Activated CD8-positive, alpha-beta memory T cell treated with anti-CD3 and anti-CD28 coated beads, Interleukin-2, amount 50 U/mL, for 4 hours (primary cell): Measurements from ENCODE around the gene DNAJA3.

Experiments used
- DNase-seq: peaks from one replicate; pipeline ENCODE4 v3.0.0-alpha.2; 2020

DNAJA3 gene

GRCh38 chr16:4425378-4426020 lies at the start of gene DNAJA3:
TSS of gene DNAJA3 (plus strand) at chr16:4425868. CDS start at chr16:4425882, 14 bp downstream.
- DNase-seq = peak; percentile 92

DNA sequence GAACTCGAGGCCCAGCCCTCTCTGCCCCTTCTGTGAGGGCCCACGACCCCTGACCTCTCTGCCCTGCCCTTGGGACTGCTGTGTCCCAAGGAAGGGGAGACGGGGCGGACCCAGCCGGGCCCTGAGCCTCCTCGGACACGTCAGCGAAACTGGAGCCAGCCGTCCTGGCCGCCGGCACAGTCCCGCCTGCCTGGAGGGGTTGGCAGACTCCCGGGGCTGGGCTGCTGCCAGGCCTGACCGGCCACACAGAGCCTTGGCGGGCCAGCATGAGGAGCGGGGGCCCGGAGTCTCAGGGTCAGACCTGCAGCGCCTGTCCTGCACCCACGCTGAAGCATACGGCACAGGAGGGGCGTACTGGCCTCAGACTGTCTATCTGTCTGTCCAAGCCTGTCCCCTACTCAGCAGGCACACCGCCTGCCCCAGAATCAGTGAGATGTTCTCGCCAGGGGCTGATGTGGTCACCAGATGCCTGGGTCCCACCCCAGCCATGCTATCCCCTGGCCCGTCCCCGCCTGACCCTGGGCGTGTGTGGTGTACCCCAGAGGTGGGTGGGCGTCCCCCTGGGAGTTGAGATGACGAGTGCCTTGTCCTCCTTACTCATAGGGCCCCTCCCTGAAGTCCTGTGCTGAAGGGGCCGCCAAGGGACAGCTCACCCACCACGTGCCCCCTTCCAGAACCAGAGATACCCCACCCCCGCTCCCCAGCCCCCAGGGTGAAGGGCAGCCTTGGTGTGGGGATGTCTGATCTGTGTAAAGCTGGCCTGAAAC lies 49.4 kb upstream of the DNAJA3 start:
- no peak for DNase-seq

GRCh38 chr16:4376893-4377572 lies 48.6 kb upstream of the DNAJA3 start:
- no peak for DNase-seq

DNA sequence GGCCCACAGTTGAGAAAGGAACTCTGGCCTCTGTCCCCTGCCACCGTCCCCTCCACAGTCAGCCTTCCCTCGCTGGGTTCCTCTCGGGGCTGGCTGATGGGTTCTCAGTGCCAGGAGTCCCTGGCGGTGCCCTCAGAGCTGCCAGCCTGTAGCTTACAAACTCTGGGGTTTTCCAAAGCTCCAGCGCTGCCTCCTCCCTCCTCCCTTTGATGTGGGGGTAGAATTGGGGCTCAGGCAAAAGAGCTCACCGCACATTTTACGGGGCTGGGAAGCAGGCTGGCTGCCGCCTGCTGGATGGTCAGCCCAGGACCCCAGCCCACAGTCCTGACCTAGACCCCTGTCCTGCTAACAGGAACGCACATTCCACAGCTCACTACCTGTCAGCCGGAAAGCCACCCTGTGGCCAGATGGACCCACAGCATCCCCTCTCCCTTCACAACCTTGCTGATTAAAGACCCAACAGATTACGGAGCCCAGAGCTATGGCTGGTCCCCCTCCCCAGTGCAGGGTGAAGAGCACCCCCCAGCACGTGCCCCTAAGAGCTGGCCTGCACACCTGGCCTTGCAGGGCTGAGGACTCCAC lies 48.0 kb upstream of the DNAJA3 start:
- DNase-seq = no peak

- no peak for DNase-seq
Observed at GRCh38 chr16:4378161-4378666, 47.5 kb upstream of the DNAJA3 start.

DNA sequence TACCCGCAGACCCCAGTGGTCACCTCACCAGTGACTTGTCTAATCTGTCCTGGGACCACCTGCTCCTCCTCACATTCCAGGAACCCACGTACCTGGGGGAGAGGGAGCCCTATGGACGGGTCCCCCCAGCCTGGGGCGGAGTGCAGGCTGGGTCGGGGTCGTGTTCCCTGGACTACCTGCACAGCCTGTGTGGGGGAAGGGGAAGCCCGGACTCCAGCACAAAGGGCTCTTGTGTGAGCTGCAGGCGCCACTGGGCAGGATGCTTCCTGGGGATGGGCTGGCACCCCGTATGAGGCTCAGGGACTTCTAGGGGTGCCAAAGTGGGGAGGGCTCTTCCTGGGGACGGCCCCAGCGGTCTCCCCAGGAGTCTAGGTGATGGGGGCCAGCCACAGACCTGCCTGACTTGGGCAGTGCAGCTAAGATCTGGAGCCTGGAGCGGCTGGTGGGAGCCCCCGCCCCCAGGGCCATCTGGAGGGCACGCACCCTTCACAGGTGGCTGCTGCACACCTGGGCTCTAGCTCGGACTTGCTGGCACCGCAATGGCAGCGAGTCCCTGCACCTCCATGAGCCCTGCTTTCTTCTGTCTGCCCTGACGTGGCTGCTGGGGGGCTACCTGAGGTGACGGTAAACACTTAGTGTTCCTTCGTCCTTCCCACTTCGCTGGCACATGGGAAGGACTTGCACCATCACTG lies 46.5 kb upstream of the DNAJA3 start:
- no peak for DNase-seq

DNA sequence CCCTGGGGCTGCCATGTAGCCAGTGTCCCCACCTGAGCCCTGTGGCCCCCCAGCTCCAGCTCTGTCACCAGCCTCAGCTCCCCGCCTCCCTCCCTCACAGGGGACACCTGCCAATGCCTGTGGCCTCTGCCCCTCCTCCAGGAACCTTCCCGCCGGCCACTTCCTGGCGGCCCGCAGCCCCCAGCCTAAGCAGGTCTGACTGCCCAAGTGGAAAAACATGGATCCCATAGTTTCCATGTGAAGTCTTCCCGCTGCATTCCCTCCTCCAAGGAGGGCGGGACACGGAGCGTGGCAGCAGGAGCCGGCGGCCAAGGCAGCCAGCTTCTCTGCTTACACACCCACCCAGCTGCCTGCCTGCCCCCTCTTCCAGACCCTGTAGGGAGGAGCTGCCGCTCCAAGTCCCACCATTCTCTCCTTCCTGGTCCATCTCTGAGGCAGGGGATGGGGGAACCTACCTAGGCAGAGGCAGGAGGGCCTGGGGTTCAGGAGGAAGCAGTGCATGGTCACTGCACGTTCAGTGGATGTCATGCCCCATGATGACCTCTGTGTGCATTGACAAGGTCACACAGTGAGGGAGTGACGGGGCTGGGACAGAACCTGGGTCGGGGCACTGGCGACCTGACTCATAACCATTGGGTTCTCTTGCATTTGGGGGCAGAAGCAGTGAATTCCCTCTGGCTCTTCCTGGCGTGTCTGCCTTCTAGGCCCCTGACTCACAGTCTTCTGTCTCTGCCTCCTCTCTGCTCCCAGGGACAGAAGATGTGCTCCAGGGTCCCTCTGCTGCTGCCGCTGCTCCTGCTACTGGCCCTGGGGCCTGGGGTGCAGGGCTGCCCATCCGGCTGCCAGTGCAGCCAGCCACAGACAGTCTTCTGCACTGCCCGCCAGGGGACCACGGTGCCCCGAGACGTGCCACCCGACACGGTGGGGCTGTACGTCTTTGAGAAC lies 45.3 kb upstream of the DNAJA3 start:
- no peak for DNase-seq

- no peak for DNase-seq
Observed at GRCh38 chr16:4381072-4381934, 44.4 kb upstream of the DNAJA3 start.

- no peak for DNase-seq
Observed at GRCh38 chr16:4381935-4382794, 43.5 kb upstream of the DNAJA3 start.

- DNase-seq = no peak
Observed at GRCh38 chr16:4382795-4383357, 42.8 kb upstream of the DNAJA3 start.

- no peak for DNase-seq
Observed at GRCh38 chr16:4383591-4384444, 41.9 kb upstream of the DNAJA3 start.

DNA sequence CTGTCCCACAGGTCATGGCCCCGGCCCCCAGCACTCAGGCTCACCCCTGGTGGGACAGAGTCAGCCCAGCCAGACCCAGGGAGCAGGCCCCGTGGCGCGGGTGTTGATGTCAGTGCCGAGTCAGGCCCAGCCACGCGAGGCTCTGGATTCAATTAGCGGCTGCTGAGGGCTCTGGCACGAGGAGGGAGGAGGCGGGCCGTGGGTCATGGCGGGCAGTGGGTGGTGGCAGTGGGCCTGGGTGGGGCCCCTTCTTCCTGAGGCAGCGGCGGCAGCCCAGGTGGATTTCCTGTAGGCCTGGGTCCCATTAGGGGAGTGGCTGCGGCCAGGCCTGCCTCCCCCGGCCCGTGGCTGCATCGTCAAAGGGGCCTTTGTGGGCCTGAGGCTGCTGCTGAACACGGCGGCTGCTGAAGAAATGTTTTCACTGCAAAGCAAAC lies 41.1 kb upstream of the DNAJA3 start:
- DNase-seq = no peak

DNA sequence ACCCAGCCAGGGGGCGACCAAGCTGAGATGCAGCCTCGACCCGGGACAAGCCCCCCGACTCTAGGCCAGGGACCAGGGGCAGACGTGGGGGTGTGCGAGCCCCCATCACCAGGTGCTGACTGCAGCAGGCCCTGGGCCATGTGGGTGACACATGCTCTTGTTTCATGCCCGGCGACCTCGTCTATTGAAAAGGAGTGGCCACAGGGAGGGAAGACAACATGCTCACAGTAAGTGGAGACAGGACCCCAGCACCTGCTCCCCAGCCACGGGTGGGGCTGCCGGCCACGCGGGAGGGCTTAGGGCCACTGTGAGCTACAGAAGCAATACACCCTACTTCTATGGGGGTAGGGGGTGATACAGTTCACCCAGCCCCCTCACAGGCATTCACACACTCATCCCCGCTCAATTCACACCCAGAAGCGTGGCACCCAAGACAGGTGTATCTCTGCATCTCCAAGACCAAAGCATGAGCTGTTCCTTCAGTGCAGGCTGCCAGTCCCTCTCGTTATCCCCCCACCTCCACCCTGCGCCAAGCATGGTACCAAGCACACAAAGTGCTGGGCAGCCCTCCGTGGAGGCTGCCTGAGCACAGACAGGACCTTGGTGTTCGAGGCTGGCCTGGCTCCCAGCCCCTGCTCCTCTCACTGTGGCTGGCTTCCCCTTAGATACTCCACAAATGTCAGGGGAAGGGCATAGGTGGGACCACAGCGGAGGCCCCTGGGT lies 40.4 kb upstream of the DNAJA3 start:
- no peak for DNase-seq

- no peak for DNase-seq
Observed at GRCh38 chr16:4385789-4386450, 39.7 kb upstream of the DNAJA3 start.

DNA sequence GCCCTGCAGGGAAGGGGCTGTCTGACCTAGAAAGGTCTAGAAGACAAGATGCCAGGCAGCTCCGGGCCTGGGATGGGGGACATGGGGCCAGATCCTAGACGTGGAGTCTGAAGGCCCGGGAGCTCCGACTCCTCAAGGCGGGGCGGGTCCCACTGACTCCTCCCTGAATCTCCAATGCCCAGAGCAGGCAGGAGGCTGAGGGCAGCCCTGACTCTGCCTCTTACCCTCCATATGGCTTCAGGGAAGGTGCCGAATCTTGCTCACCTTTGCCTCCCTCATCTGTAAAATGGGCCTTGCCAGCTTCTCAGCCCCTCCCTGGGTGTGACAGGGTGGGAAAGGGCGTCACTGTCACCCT lies 39.2 kb upstream of the DNAJA3 start:
- no peak for DNase-seq

- no peak for DNase-seq
Observed at GRCh38 chr16:4386951-4387565, 38.6 kb upstream of the DNAJA3 start.

DNA sequence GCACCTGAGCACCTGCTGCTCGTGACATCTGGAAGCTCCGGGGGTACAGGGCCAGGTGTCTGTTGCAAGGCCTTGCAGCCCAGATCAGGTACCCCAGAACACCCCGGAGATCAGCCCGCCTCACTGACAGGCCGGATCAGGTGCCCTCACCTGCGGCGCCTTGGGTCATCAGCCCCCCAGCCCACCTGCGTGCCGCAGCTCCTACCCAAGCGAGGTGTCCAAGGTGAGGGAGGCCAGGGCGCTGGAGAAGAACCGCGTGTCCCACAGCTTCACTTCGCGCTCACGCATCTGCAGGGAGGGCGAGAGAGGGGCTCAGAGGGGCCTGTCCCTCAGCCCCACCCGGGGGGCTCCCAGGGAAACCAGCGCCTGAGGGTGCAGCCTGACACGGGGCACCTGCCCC lies 37.9 kb upstream of the DNAJA3 start:
- DNase-seq = no peak
